ENCODE measurements around the gene CCDC91.
"Not testable (repeated sequence)": the region's sequence is repeated elsewhere in the genome, so short reads cannot be mapped to it uniquely, and the experiment has no call there.

CCDC91 gene

GRCh38 chr12:28290262-28290661 lies 100.0 kb downstream of the CCDC91 start:
- no peak for DNase-seq (ENCODE audit: low read depth)

- no peak for DNase-seq (ENCODE audit: low read depth)
Observed at GRCh38 chr12:28292699-28293098, 102.4 kb downstream of the CCDC91 start.

GRCh38 chr12:28294300-28294699 lies 104.0 kb downstream of the CCDC91 start:
- no peak for DNase-seq (ENCODE audit: low read depth)

DNA sequence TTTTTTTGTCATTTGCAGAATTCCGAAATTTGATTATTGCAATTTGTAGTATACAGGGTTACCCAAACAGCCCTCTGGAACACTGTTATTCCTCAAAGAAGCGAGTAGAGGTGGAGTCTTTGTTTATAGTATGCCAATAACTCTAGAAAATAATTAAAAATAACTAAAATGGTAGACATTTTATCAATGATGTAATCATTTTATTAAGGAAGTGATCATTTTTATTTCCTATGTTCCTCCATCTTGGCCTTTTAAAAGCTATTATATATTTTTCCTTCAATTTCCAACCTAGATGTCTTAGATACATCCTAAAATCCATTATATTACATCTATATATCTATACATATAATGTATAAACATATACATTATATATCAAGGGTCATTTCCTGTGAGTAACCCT lies 106.0 kb downstream of the CCDC91 start:
- no peak for DNase-seq (ENCODE audit: low read depth)

GRCh38 chr12:28303192-28303591 lies 112.9 kb downstream of the CCDC91 start:
- no peak for DNase-seq (ENCODE audit: low read depth)

DNA sequence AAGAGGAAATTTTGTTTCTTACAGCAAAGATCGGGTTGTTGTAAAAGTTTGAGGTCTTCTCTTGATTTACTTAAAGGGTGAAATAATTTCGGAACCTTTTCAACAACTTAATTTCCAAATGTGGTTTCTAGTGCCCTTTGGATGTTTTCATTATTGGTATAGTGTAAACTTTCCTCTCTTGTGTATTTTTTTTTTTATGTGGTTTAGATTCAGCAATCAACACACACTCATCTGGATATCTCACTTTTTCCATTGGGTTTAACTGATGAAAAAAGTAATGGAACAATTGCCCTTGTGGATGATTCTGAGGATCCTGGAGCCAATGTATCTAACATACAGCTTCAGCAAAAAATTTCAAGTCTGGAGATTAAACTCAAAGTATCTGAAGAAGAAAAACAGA lies 116.3 kb downstream of the CCDC91 start:
- DNase-seq (ENCODE audit: low read depth), result no peak

DNA sequence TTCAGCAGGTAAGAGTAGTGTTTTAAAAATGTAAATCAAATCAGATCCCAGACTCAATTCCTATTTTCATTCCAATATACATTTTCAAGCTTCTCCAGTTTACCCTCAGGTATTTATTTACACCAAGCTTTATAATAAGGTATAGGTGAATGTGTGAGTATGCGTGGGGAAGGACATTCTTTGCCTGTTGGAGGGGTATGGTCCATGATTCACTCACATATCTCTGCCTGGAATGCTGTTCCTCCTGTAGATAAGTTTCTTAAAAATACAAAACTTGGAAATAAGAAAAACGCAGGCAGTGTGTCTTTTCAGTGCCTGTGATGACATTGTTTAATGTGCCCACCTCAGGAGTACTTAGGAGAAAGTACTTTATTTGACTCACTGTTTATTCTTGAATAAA lies 118.6 kb downstream of the CCDC91 start:
- no peak for DNase-seq (ENCODE audit: low read depth)

- DNase-seq (ENCODE audit: low read depth), result no peak
Observed at GRCh38 chr12:28313631-28314030, 123.4 kb downstream of the CCDC91 start.

DNA sequence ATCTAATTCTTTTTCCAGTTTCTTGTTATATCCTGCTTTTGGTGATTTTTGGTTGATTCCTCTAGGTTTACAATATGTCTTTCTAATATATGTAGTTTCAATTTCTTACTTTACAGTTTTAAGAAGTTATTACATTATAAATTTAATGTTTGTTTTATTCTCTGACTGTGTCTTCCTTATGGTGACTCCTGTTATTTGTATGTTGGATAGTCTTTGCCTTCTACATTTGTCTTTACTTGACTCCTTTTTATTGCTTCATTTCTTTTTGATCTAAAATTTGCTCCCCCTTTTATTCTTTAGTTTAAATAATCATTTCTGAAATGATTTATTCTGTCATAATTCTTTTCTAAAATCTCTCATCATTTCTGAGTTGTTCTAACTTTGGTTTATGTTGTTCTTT lies 125.8 kb downstream of the CCDC91 start:
- DNase-seq (ENCODE audit: low read depth), result no peak

GRCh38 chr12:28318273-28318672 lies 128.0 kb downstream of the CCDC91 start:
- no peak for DNase-seq (ENCODE audit: low read depth)

DNA sequence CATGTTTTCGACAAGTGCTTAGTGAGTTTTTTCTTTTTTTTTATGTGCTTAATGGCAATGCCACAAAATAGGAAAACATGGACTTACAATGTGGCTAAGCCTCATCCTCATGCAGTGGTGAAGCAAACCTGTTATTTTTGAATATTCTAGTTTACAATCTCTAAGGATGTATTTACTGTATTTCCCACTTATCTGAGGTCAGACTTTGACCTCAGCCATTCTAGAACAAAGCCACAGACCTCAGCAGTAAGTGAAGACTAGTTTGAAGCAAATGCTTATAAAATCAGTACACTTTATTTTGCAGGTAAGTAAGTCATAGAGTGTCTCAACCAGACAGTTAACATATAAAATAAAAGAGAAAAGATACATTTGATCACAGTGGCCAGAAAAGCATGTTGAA lies 130.1 kb downstream of the CCDC91 start:
- DNase-seq (ENCODE audit: low read depth), result no peak

DNA sequence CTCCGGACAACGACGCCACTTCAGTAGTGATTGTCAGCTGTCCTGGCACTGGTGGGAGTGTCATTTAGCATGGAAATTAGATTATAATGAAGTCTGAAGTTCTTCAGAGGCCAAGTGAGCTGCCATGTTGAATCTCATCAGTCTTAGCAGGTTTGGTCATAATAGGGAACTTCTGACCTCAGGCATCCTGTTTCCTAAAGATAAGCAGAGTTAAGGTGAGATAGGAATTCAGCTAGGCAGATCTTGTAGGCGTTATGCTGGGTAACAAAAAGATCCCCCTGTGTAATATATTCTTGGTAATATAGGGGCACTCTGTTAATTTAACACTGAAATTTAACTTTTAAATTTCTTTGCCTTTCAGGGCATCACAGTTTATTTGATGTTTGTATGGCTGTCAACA lies 137.5 kb downstream of the CCDC91 start:
- DNase-seq (ENCODE audit: low read depth), result no peak

DNA sequence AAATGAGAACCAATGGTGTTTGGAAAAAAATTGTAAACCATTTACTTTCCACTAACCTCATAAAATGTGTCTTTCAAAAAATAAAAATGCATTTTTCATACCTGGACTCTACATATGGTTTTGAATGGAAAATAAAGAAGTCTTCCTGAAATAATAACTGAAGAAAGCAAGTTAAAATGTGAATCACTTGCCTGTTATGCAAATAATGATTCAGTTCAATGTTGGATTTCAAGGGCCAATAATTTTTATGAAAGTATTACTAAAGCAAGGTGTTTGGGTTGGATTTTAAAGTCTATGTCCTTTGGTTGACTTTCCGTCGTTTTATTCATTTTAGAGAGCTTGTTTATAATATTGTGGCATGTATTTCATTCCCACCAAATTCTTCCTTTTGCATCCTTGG lies 138.7 kb downstream of the CCDC91 start:
- DNase-seq (ENCODE audit: low read depth), result no peak

DNA sequence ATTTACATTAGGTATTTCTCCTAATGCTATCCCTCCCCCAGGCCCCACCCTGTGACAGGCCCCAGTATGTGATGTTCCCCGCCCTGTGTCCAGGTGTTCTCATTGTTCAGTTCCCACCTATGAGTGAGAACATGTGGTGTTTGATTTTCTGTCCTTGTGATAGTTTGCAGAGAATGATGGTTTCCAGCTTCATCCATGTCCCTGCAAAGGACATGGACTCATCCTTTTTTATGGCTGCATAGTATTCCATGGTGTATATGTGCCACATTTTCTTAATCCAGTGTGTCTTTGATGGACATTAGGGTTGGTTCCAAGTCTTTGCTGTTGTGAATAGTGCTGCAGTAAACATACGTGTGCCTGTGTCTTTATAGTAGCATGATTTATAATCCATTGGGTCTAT lies 139.5 kb downstream of the CCDC91 start:
- DNase-seq (ENCODE audit: low read depth), result not testable (repeated sequence)

DNA sequence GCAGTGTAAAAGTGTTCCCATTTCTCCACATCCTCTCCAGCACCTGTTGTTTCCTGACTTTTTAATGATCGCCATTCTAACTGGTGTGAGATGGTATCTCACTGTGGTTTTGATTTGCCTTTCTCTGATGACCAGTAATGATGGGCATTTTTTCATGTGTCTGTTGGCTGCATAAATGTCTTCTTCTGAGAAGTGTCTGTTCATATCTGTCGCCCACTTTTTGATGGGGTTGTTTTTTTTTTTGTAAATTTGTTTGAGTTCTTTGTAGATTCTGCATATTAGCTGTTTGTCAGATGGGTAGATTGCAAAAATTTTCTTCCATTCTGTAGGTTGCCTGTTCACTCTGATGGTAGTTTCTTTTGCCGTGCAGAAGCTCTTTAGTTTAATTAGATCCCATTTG lies 140.0 kb downstream of the CCDC91 start:
- not testable (repeated sequence) for DNase-seq (ENCODE audit: low read depth)

DNA sequence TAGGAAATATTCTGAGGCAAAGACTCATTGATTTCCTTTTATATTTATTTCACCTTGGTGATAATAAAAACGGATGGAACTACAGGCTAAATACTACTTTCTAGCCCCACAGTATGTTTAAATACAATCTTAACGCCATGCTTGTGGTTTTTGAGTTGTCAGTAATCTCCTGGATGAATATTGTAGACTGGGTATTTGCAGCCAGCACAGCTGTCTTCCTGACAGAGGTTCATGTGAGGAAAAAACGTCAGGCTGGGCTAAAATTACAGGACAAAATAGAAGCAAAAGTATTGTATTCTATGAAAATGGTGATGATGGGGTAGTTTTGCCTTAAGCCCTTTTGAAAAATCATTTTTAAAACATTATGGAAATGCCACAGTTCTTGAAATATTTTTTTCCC lies 140.9 kb downstream of the CCDC91 start:
- no peak for DNase-seq (ENCODE audit: low read depth)

DNA sequence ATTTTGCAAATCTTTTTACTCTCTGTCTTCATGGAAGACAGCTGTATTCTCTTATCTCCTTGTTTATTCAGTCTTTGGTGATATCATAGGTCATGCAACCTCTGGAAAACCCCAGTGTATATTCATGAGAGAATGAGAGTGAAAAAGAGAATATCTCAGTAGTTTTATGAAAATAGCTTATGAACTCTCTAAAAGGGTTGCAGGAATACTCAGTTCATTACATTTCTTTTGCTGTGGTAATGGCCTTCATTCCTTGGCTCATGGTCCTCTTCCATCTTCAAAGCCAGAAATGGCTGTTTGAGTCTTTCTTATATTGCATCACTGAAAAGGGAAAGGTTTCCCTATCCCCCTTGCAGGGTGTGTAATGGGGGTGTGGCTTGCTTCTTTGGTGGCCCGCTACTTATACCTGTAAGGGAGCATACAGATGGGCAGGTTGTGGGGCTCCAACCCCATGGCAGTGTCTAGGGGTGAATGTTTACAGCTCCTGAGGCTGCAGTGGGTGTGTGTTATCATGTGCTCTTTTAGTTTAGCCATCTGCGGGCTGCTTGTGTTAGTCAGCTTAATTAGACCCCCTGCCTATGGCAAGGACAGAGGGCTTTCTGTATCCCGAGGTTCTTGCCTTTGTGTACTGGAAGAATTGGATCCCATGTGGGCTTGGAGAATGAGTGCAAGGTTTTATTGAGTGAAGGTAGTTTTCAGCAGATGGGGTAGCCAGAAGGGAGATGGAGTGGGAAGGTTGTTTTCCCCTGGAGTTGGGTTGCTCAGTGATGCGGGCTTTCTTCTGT lies 150.2 kb downstream of the CCDC91 start:
- no peak for DNase-seq (ENCODE audit: low read depth)

DNA sequence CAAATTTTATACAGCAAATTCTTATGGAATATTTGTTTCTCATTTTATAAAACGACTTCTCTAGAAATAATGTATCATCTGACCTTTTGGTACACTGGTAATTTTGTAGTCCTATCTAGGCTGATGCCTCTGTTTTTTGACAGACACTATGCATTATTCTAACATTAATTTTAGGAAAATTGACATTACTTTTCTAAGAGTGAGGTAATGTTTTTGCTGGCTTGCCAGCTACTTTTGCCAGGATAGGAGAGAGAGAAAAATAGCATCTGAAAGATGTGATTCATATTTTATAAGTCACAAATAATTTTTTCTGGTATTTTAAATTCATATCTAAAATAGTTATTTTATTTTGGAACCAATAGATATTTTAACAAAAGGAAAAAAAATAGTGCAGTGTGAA lies 153.5 kb downstream of the CCDC91 start:
- DNase-seq (ENCODE audit: low read depth), result no peak

- no peak for DNase-seq (ENCODE audit: low read depth)
Observed at GRCh38 chr12:28346567-28346966, 156.3 kb downstream of the CCDC91 start.

DNA sequence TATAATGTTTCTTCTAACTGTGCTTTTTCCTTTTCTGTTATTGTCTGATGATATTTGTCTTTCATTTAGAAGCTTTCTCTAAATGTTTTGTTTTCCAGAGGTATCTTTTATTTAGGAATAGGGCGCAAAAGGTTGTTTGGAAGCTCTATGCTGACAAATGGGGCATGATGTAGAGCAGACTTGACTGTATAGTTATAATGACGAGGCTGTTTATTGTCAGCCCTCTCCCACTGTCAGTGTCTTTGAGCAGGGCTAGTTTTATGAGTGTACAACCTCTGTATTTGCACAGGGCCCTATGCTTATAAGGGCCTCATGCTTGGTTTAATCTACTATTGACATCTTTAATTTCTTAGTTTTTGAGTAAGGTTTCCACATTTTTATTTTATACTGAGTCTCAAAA lies 158.9 kb downstream of the CCDC91 start:
- DNase-seq (ENCODE audit: low read depth), result no peak

GRCh38 chr12:28350502-28350901 lies 160.2 kb downstream of the CCDC91 start:
- no peak for DNase-seq (ENCODE audit: low read depth)

GRCh38 chr12:28351414-28351813 lies 161.2 kb downstream of the CCDC91 start:
- DNase-seq (ENCODE audit: low read depth), result no peak

- DNase-seq (ENCODE audit: low read depth), result no peak
Observed at GRCh38 chr12:28355161-28355560, 164.9 kb downstream of the CCDC91 start.

GRCh38 chr12:28360253-28360652 lies 170.0 kb downstream of the CCDC91 start:
- DNase-seq (ENCODE audit: low read depth), result no peak

Measured in T-helper 22 cell (primary cell).